ENCODE measurements around the gene SLCO2B1.

SLCO2B1 gene

GRCh38 chr11:75239531-75240290 is 88.8 kb downstream of the SLCO2B1 start:
- TF ChIP-seq, protein P1, sequence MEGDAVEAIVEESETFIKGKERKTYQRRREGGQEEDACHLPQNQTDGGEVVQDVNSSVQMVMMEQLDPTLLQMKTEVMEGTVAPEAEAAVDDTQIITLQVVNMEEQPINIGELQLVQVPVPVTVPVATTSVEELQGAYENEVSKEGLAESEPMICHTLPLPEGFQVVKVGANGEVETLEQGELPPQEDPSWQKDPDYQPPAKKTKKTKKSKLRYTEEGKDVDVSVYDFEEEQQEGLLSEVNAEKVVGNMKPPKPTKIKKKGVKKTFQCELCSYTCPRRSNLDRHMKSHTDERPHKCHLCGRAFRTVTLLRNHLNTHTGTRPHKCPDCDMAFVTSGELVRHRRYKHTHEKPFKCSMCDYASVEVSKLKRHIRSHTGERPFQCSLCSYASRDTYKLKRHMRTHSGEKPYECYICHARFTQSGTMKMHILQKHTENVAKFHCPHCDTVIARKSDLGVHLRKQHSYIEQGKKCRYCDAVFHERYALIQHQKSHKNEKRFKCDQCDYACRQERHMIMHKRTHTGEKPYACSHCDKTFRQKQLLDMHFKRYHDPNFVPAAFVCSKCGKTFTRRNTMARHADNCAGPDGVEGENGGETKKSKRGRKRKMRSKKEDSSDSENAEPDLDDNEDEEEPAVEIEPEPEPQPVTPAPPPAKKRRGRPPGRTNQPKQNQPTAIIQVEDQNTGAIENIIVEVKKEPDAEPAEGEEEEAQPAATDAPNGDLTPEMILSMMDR (IDR thresholded peaks at IDR 0.05; ENCODE audit: low read depth, low read length, missing control alignments): no peak
- no peak overlapping the region for H3K4me3 ChIP-seq (ENCODE audit: low read depth, low read length)
- no peak for DNase-seq (ENCODE audit: low read depth)

DNA sequence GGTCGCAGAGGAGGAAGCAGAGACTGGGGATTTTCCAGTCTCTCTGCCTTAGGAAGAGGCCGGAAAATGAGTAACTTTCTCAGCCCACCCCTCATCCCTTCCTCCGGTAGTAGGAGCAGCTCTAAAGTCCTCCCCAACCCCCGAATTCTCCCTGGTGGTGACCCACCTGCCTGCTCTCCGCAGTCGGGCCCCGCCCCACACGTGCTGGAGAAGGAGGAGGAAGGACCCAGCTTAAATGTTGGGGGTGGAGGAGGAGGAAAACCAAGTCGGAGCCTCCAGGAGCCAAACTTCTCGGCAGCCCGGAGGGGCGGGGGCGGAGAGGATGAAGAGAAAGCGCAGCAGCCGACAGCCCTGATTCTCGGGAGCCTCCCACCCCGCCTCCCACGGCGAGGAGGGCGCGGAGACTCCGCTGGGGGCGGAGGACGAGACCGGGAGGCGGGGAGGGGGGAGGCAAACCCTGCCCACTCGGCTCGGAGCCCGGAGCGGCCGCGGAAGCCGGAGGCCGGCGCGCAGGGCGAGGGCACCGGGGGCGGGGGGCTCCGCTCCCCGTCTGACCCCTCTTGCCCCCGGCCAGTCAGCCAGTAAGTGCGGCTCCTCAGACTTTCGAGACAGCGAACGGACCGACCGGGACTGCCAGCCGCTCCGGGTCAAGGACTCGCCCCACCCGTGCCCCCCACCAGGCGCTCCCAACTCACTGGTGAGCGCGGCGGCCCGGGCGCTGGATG is 89.6 kb downstream of the SLCO2B1 start, which contains the start of gene TPBGL:
Gene TPBGL, plus strand, starts transcription at position 464 of the 725 bp plus-strand sequence. CDS start 276 bp downstream, outside the sequence.
- no peak for DNase-seq (ENCODE audit: low read depth)
- TF ChIP-seq, protein P1 (IDR thresholded peaks at IDR 0.05; ENCODE audit: low read depth, low read length, missing control alignments): no peak
- no peak within 1 kb of the TSS; the same call in 1 of the 2 replicates for H3K4me3 ChIP-seq (ENCODE audit: low read depth, low read length)

DNA sequence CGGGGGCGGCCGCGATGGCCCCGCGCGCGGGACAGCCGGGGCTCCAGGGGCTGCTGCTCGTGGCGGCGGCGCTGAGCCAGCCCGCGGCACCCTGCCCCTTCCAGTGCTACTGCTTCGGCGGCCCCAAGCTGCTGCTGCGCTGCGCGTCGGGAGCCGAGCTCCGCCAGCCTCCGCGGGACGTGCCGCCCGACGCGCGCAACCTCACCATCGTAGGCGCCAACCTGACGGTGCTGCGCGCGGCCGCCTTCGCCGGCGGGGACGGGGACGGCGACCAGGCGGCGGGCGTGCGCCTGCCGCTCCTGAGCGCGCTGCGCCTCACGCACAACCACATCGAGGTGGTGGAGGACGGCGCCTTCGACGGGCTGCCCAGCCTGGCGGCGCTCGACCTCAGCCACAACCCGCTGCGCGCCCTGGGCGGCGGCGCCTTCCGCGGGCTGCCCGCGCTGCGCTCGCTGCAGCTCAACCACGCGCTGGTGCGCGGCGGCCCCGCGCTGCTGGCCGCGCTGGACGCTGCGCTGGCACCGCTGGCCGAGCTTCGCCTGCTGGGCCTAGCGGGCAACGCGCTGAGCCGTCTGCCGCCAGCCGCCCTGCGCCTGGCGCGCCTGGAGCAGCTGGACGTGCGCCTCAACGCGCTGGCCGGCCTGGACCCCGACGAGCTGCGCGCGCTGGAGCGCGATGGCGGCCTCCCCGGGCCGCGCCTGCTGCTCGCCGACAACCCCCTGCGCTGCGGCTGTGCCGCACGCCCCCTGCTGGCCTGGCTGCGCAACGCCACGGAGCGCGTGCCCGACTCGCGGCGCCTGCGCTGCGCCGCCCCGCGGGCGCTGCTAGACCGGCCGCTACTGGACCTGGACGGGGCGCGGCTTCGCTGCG is 90.4 kb downstream of the SLCO2B1 start:
- no peak for DNase-seq (ENCODE audit: low read depth)
- no peak overlapping the region; the same call in 1 of the 2 replicates for H3K4me3 ChIP-seq (ENCODE audit: low read depth, low read length)
- TF ChIP-seq, protein P1 (IDR thresholded peaks at IDR 0.05; ENCODE audit: low read depth, low read length, missing control alignments): peak; percentile 84

DNA sequence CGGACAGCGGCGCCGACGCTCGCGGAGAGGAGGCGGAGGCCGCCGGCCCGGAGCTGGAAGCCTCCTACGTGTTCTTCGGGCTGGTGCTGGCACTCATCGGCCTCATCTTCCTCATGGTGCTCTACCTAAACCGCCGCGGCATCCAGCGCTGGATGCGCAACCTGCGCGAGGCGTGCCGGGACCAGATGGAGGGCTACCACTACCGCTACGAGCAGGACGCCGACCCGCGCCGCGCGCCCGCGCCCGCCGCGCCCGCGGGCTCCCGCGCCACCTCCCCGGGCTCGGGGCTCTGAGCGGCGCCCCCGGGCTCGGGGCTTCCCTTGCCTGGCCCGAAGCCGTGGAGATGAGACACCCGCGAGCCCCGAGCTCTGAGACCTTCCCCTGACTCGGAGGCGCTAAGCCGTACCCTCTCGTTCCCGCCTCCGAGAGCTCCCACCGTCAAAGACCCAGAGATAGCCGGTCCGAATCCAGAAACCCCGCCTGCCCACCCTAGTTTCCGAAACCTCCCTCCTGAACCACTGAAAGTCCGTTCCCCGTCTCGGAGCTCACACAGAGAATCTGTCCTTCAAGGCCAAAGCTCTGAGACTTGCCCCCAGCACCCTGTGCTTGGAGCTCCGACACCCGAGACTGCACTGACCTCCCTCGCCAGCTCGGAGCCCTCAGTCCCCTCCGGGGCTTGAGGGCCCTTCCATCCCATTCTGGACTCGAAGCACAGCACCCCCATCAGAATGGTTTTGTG is 91.2 kb downstream of the SLCO2B1 start:
- H3K4me3 ChIP-seq (ENCODE audit: low read depth, low read length): no peak overlapping the region; the same call in 1 of the 2 replicates

GRCh38 chr11:75242722-75243600 is 92.1 kb downstream of the SLCO2B1 start:
- TF ChIP-seq, protein P1 (IDR thresholded peaks at IDR 0.05; ENCODE audit: low read depth, low read length, missing control alignments): no peak
- DNase-seq (ENCODE audit: low read depth): no peak
- H3K4me3 ChIP-seq (ENCODE audit: low read depth, low read length): no peak overlapping the region

More for the DNA sequence above, 91.2 kb downstream of the SLCO2B1 start:
- TF ChIP-seq, protein P1 (IDR thresholded peaks at IDR 0.05; ENCODE audit: low read depth, low read length, missing control alignments): no peak
- DNase-seq (ENCODE audit: low read depth): no peak

Measured in GM12864 (cell line).